CD4-positive, alpha-beta memory T cell (primary cell): ENCODE measurements around the gene CAMTA1. TPM values are rescaled to one million over a fixed set of nuclear protein-coding genes. Genes with fewer than 3 reads are reported as not detected.
A peak's percentile ranks its signal among the peaks of the same experiment; 100 is the strongest.

Experiments
- CTCF ChIA-PET: fragments of 350-600 bp; sonication (Branson Sonifier 250); formaldehyde crosslinking; loops from one replicate; lab custom pipeline; 2021; ENCODE audit warnings: inconsistent platforms; ENCODE audit not compliant: partially characterized antibody; lab: Charles Lee
- POLR2A ChIA-PET: fragments of 350-600 bp; sonication (Branson Sonifier 250); formaldehyde crosslinking; loops from one replicate; lab custom pipeline; 2021; ENCODE audit not compliant: partially characterized antibody; lab: Charles Lee
- DNase-seq, 5 donors: peaks; one replicate each; pipeline versions ENCODE4 v3.0.0 to v3.0.0-alpha.2; 2020 to 2022; ENCODE audit warnings: mixed read lengths in 1 of 5
- H3K27ac ChIP-seq: one replicate; pipeline ENCODE4 v1.7.0; 2013; ENCODE audit warnings: low read depth, low read length
- H3K27me3 ChIP-seq: 2 replicates; pipeline ENCODE4 v1.7.0; 2013; ENCODE audit warnings: mild to moderate bottlenecking, low read length, moderate library complexity; ENCODE audit not compliant: insufficient read depth
- H3K36me3 ChIP-seq: 2 replicates; pipeline ENCODE4 v1.7.0; 2013; ENCODE audit warnings: mild to moderate bottlenecking, low read length, moderate library complexity; ENCODE audit not compliant: insufficient read depth
- H3K4me1 ChIP-seq: 2 replicates; pipeline ENCODE4 v1.7.0; 2013; ENCODE audit warnings: mild to moderate bottlenecking, low read length, moderate library complexity; ENCODE audit not compliant: insufficient read depth
- H3K4me3 ChIP-seq, 2 donors: one replicate each; pipeline ENCODE4 v1.7.0; 2013; ENCODE audit warnings: low read length in 2 of 2, mild to moderate bottlenecking in 1 of 2
- H3K9me3 ChIP-seq, 2 donors: one replicate each; pipeline ENCODE4 v1.7.0; 2013; ENCODE audit warnings: low read length in 2 of 2, control low read depth in 1 of 2; ENCODE audit not compliant: control insufficient read depth in 1 of 2
- H3K27ac Mint-ChIP-seq, 7 donors: one replicate each; pipeline ENCODE4 v1.8.0; 2020 to 2021; ENCODE audit warnings: mixed read lengths in 7 of 7, mild to moderate bottlenecking in 6 of 7, inconsistent platforms in 3 of 7, moderate library complexity in 3 of 7
- H3K27me3 Mint-ChIP-seq, 2 donors: one replicate each; pipeline ENCODE4 v1.8.0; 2020 to 2021; ENCODE audit warnings: mixed read lengths in 2 of 2
- H3K36me3 Mint-ChIP-seq, 2 donors: one replicate each; pipeline ENCODE4 v1.8.0; 2020 to 2021; ENCODE audit warnings: mixed read lengths in 2 of 2, inconsistent platforms in 1 of 2, mild to moderate bottlenecking in 1 of 2
- H3K4me1 Mint-ChIP-seq, 4 donors: one replicate each; pipeline ENCODE4 v1.8.0; 2020 to 2021; ENCODE audit warnings: mixed read lengths in 4 of 4, mild to moderate bottlenecking in 1 of 4
- H3K4me3 Mint-ChIP-seq, 8 donors: one replicate each; pipeline ENCODE4 v1.8.0; 2020 to 2021; ENCODE audit warnings: mixed read lengths in 8 of 8, mild to moderate bottlenecking in 7 of 8, moderate library complexity in 6 of 8, inconsistent platforms in 3 of 8
- H3K9me3 Mint-ChIP-seq, 8 donors: one replicate each; pipeline ENCODE4 v1.8.0; 2020 to 2021; ENCODE audit warnings: mixed read lengths in 8 of 8, mild to moderate bottlenecking in 5 of 8, inconsistent platforms in 3 of 8, moderate library complexity in 1 of 8
- intact Hi-C: fragments of 100-400 bp; cut with micrococcal nuclease; formaldehyde crosslinking; loops from one replicate; pipeline ENCODE4 v1.15.1; 2023
- polyA plus RNA-seq, 2 donors: library from polyadenylated mRNA; unstranded; fragments of 300-500 nt; fragmentation: Illumina TruSeq; gene quantifications; one replicate each; pipeline ENCODE4 v1.2.3, GENCODE V29; 2021
- total RNA-seq, 2 experiments: library from RNA; stranded (reverse); gene quantifications; one replicate each; pipeline ENCODE4 v1.2.3, GENCODE V29; 2021

Gene CAMTA1
- total and polyA plus RNA-seq, 4 experiments from 2014 or later: 39.1 to 118 (median 59.9) TPM

DNA sequence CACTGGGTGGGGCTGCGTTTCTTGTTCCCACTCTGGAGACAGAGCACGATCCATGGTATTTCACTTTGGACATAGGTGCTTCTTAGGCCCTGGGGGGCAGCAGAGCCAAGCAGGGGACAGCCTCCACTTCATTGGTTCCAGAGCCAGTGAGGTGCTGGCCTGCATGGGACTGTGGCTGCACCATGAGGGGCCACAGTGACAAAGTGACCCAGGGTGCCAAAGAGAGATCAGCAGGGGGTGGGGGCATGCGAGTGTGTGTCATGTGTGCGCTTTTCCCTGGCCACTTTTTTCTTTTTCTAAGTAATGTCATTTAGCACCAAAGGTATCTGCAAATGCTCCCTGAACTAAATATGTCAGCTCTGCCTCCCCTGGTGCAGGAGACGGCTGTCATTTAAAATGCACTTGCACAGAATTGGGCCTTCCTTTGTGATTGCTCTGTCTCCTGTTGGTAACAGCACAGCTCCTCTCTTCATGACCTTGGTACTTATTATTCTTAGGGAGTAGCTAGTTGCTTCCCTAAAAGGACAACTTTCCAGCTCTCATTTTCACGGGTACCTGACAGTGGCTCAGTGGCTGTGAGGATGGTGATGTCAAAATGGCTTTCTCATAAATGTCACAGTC lies 910.4 kb downstream of the CAMTA1 start:
- intact Hi-C loops: no loop called here
- CTCF ChIA-PET: interaction anchor here (0.8 to 1.9 kb wide), 4 partner anchors 27 to 57 kb away, joined by 4 to 5 read pairs (median 4); no protein-coding TSS in a partner anchor
- no peak overlapping the region for H3K27ac Mint-ChIP-seq

DNA sequence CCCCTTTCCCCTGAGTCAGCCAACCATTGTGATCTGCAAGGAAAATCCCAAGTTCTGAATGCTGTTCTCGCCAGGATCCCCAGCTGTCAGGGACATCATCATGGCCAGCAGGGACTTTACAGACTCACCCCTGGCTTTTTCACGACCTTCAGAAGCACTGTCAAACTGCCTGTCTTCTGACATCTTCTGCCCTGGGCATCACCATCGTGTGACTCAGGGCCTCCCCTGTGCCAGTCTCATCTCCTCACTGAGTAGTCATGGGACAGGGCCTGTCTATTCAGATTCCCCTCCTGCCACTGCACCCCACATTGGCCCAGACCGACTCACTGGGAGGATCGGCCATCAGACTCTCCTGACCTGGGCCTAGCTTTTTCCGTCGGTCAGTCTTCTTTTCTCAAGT lies 913.4 kb downstream of the CAMTA1 start:
- H3K27ac ChIP-seq: no peak overlapping the region
- DNase-seq: no peak
- peaks cover 0 to 5% (median 4%) of the 10 kb centered on the region in 8 donors for H3K9me3 Mint-ChIP-seq
- peaks cover 10 to 36% (median 22%) of the 10 kb centered on the region in 4 donors for H3K4me1 Mint-ChIP-seq
- H3K4me1 ChIP-seq: no peaks in the 10 kb centered on the region
- peak overlapping the region in 4 of 7 donors; percentile 30 to 82 (median 38) for H3K27ac Mint-ChIP-seq
- no peaks in the 10 kb centered on the region for H3K36me3 ChIP-seq
- H3K9me3 ChIP-seq: no peaks in the 10 kb centered on the region
- ChIA-PET POLR2A (no interaction called here), CTCF (interaction anchor here (1.0 to 1.4 kb wide), 3 partner anchors 30 to 54 kb away, joined by 3 to 4 read pairs (median 4); no protein-coding TSS in a partner anchor)
- H3K36me3 Mint-ChIP-seq: no peaks in the 10 kb centered on the region
- intact Hi-C loops: no loop called here
- peaks cover 0 to 6% of the 10 kb centered on the region in 2 donors for H3K27me3 Mint-ChIP-seq
- H3K4me3 ChIP-seq: no peak overlapping the region
- H3K27me3 ChIP-seq: no peaks in the 10 kb centered on the region
- no peak overlapping the region for H3K4me3 Mint-ChIP-seq

More for the DNA sequence above, 910.4 kb downstream of the CAMTA1 start:
- no peak for DNase-seq
- no peaks in the 10 kb centered on the region for H3K9me3 ChIP-seq
- Mint-ChIP-seq H3K4me1 (peaks cover 9 to 20% (median 13%) of the 10 kb centered on the region in 4 donors), H3K9me3 (peaks cover 0 to 18% (median 10%) of the 10 kb centered on the region in 8 donors), H3K27me3 (peaks cover 3 to 8% of the 10 kb centered on the region in 2 donors), H3K4me3 (no peak overlapping the region), H3K36me3 (peaks cover 0 to 3% of the 10 kb centered on the region in 2 donors)
- no peak overlapping the region for H3K27ac ChIP-seq
- POLR2A ChIA-PET: interaction anchor here (1.5 kb wide), 1 partner anchor 9 kb away, joined by 4 read pairs; no protein-coding TSS in a partner anchor
- no peaks in the 10 kb centered on the region for H3K36me3 ChIP-seq
- no peaks in the 10 kb centered on the region for H3K27me3 ChIP-seq
- H3K4me3 ChIP-seq: no peak overlapping the region
- H3K4me1 ChIP-seq: no peaks in the 10 kb centered on the region

DNA sequence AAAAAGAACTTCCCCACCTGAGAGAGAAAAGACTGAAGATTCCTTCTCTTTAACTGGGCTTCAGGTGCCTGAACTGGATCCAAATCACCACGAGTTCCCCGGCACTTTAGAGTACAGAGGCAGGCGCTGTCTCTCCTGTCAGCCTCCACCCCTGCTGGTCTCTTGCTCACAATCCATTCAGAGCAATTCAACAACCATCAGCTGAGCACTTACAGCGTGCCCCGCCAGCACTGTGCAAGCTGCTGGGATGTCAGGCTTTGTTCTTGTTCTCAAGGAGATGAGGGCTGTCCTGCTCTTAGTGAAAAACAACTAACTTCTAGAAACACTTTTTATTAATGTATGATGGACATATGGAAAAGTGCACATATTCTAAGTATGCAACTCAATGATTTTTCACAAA lies 917.1 kb downstream of the CAMTA1 start:
- peaks cover 10 to 21% of the 10 kb centered on the region in 2 donors for H3K27me3 Mint-ChIP-seq
- Histone ChIP-seq H3K4me3 (no peak overlapping the region), H3K27me3 (peaks cover 13% of the 10 kb centered on the region), H3K27ac (no peak overlapping the region), H3K4me1 (peaks cover 8% of the 10 kb centered on the region), H3K36me3 (no peaks in the 10 kb centered on the region), H3K9me3 (no peaks in the 10 kb centered on the region)
- H3K4me3 Mint-ChIP-seq: peak overlapping the region in 7 of 8 donors; percentile 9 to 80 (median 35)
- CTCF ChIA-PET: interaction anchor here (1.0 to 1.2 kb wide), 2 partner anchors 34 to 51 kb away, joined by 3 to 6 read pairs; no protein-coding TSS in a partner anchor
- no peak for DNase-seq
- intact Hi-C loops: no loop called here
- POLR2A ChIA-PET: interaction anchor here (0.7 to 0.9 kb wide), 2 partner anchors 8 to 23 kb away, joined by 3 to 4 read pairs; no protein-coding TSS in a partner anchor
- peaks cover 14 to 43% (median 28%) of the 10 kb centered on the region in 4 donors for H3K4me1 Mint-ChIP-seq
- peak overlapping the region in 2 of 7 donors; percentile 16 to 52 for H3K27ac Mint-ChIP-seq
- no peaks in the 10 kb centered on the region for H3K36me3 Mint-ChIP-seq
- peaks cover 0 to 2% (median 0%) of the 10 kb centered on the region in 8 donors for H3K9me3 Mint-ChIP-seq

DNA sequence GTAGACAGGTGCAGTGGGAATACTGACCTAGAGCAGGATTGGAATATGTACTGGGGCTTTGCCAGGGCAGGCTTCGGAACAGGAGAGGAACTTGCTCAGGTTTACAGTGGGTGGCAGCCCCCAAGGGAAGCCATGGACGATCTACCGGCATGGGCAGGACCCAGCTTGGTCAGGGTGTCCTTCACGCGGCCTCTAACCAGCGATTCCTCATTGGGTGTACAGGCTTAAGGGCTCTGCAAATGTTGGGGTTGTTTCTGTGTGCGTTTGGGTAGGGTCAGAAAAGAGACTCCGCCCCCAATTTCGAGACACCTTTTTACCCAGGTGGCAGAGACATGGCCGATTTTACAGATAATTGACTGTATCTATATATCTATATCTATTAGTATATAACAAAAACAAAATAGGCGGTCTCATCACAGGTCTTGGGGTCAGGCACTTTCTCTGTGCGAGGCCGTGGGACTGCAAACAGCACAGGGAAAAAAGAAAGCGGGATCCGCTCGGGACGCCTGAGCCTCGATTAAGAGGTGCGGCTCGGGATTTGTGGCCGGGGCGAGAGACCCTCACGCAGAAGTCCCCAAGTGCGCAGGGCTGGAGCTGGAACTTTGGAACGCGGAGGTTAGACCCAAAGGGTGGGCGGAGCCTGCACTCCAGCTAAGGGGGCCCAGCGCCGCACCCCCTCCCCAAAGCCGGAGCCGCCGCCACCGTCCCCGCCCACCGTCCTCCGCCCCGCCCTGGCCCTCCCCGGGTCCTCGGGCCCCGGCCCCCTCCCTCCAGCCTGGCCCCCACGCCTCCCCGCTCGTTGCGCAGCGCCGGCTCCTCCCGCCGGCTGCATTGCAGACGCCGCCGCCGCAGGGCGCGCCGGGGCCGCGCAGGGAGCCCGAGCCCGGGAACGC lies 918.3 kb downstream of the CAMTA1 start:
- peak overlapping the region; percentile 71 to 86 (median 75) for H3K4me3 Mint-ChIP-seq
- Histone ChIP-seq H3K9me3 (no peaks in the 10 kb centered on the region), H3K36me3 (no peaks in the 10 kb centered on the region), H3K4me3 (no peak overlapping the region), H3K4me1 (peaks cover 8% of the 10 kb centered on the region), H3K27ac (no peak overlapping the region), H3K27me3 (peaks cover 13% of the 10 kb centered on the region)
- ChIA-PET POLR2A (interaction anchor here (0.8 to 2.5 kb wide), 11 partner anchors 8 to 67 kb away, joined by 3 to 22 read pairs (median 7); partner anchors contain the start of gene VAMP3), CTCF (interaction anchor here (1.0 to 2.3 kb wide), 2 partner anchors 34 to 49 kb away, joined by 5 to 12 read pairs; no protein-coding TSS in a partner anchor)
- no peaks in the 10 kb centered on the region for H3K9me3 Mint-ChIP-seq
- no peaks in the 10 kb centered on the region for H3K36me3 Mint-ChIP-seq
- H3K27ac Mint-ChIP-seq: peak overlapping the region in 6 of 7 donors; percentile 52 to 81 (median 63)
- peak in 3 of 5 donors; percentile 33 to 43 (median 42) for DNase-seq
- H3K27me3 Mint-ChIP-seq: peaks cover 15 to 25% of the 10 kb centered on the region in 2 donors
- intact Hi-C loops: loop anchor here (1.0 to 2.0 kb wide), 2 partner anchors 23 to 49 kb away; no protein-coding TSS in a partner anchor
- H3K4me1 Mint-ChIP-seq: peaks cover 14 to 43% (median 28%) of the 10 kb centered on the region in 4 donors

DNA sequence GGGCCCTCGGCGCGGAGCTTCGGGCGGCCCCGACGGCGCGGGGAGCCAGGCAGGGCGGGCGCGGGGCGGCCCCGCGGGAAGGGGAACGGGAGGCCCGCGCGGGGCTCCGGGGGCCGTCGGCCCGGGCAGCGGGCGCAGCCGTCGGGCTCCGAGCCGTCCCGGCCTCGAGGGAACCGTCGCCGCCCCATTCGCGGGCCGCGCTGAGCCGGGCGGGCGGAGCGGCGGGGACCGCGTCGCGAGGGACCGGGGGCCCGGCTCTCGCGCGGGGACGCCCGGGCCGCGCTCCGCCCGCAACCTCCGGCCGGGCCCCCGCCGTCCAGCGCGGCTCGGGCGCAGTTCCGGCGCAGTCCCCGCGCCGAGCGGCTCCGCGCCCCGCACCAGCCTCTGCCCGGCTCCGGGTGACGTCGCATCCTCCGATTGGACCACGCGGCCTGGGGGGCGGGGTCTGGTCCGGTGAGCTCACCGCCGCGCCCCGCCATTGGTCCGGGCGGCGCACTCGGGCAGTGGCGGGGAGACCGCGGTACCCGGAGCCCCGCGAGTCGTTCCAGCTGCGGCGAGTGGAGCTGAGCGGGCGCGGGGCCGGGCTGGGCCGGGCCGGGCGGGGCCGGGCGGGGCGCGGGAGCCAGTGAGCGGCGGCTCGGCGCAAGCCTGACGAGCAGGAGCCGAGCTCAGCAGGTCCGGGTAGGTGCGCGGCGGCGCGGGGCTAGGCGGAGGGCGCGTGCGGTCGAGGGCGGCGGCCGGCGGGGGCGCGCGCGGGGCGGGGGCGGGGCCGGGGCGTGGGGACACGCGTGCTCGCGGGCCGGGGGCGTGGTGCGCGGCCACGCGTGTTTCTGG lies 919.2 kb downstream of the CAMTA1 start:
- no peak overlapping the region for H3K27ac ChIP-seq
- H3K4me3 ChIP-seq: peak overlapping the region in 1 of 2 donors; percentile 54

More for the DNA sequence above, 919.2 kb downstream of the CAMTA1 start:
- Histone ChIP-seq H3K27me3 (peaks cover 13% of the 10 kb centered on the region), H3K9me3 (no peaks in the 10 kb centered on the region), H3K4me1 (peaks cover 8% of the 10 kb centered on the region), H3K36me3 (no peaks in the 10 kb centered on the region)
- H3K27me3 Mint-ChIP-seq: peaks cover 16 to 30% of the 10 kb centered on the region in 2 donors
- peak; percentile 89 to 92 (median 91) for DNase-seq
- intact Hi-C loops: loop anchor here (1.0 to 2.0 kb wide), 2 partner anchors 24 to 48 kb away; no protein-coding TSS in a partner anchor
- ChIA-PET POLR2A (interaction anchor here (0.8 to 2.5 kb wide), 10 partner anchors 9 to 66 kb away, joined by 3 to 22 read pairs (median 8); partner anchors contain the start of gene VAMP3), CTCF (interaction anchor here (1.0 to 2.3 kb wide), 2 partner anchors 35 to 48 kb away, joined by 5 to 12 read pairs; no protein-coding TSS in a partner anchor)
- H3K36me3 Mint-ChIP-seq: no peaks in the 10 kb centered on the region
- H3K4me1 Mint-ChIP-seq: peaks cover 8 to 38% (median 20%) of the 10 kb centered on the region in 4 donors
- H3K4me3 Mint-ChIP-seq: peak overlapping the region in 6 of 8 donors; percentile 87 to 90 (median 89)
- H3K9me3 Mint-ChIP-seq: peaks cover 0 to 1% (median 0%) of the 10 kb centered on the region in 8 donors
- peak overlapping the region in 2 of 7 donors; percentile 86 to 93 for H3K27ac Mint-ChIP-seq
